Measurements from ENCODE around the gene TMEM169. TPM values are rescaled to one million over a fixed set of nuclear protein-coding genes. Genes with fewer than 3 reads are reported as not detected.

TMEM169 gene
- total and polyA plus RNA-seq, 9 of the 15 experiments (the other 6 are each of a cell fraction or from before 2014, with no cell fraction given): 0.01 to 0.09 (median 0.04) TPM; not detected in 5

DNA sequence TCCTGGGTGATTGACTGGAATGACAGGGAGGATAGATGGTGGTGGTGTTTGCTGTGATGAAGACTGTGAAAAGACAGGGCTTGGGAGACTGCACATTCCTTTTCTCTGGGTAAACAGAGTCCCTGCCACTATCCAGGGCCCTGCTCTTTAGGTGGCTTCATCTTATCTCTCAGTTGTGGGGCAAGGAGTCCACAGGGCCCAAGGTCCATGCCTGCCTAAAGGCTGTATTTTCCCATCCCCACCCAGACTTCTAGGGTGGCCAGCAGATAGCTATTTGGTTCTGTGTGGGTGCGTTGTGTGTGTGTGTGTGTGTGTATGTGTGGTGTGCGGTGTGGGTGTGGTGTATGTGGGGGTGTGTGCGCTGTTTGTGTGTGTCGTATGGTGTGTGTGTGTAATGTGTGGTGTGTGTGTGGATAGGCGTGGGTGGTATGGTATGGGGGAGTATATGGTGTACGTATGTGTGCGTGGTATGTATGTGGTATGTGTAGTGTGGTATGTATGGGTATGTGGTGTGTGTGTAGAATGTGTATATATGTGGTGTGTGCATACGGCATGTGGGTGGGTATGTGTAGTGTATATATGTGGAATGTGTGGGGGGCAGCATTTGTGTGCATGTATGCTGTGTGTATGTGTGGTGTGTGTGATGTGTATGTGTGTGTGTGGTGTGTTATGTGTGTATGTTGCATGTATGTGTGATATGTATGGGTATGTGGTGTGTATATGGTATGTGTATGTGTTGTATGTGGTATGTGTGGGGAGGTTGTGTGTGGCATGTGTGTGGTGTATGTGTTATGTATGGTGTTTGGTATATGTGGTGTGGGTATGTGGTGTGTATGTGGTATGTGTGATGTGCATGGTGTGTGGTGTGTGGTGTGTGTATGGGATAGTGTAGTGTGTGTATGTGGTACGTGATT lies 17.0 kb downstream of the TMEM169 start:
- no peaks in the 10 kb centered on the region for H3K9me1 ChIP-seq (ENCODE audit: control insufficient read depth, insufficient read depth, low read length)
- ATAC-seq (no peak), DNase-seq (ENCODE audit: extremely low read depth in 1 of 4, low spot score in 3 of 4) (no peak), FAIRE-seq (no peak)
- no peaks in the 10 kb centered on the region for H3K36me3 ChIP-seq (ENCODE audit: control insufficient read depth, insufficient read depth, low read length)
- ChIA-PET CTCF (ENCODE audit: low intra/inter-chr PET ratio) (no interaction called here), POLR2A (no interaction called here)
- no peak overlapping the region for H3K9ac ChIP-seq (ENCODE audit: insufficient read depth in 1 of 2, low read depth in 2 of 2, low read length in 2 of 2)
- no peaks in the 10 kb centered on the region for H3K4me1 ChIP-seq (replicated peaks in 1 of 2; ENCODE audit: control insufficient read depth in 2 of 2, insufficient read depth in 2 of 2, low read length in 2 of 2)
- H3K9me3 ChIP-seq (replicated peaks; ENCODE audit: control insufficient read depth, insufficient read depth, low read depth, low read length): no peaks in the 10 kb centered on the region
- in situ Hi-C loops (cut with MboI): no loop called here
- H3K4me2 ChIP-seq (ENCODE audit: insufficient read depth, low read length): no peak overlapping the region
- TF ChIP-seq EGR1 (conservative IDR thresholded peaks at IDR 0.05) (peak; percentile 43), BMI1 (IDR thresholded peaks at IDR 0.05; ENCODE audit: low read length) (no peak)
- WGBS (ENCODE audit: insufficient coverage, low coverage, missing lambda C conversion rate): 63% methylated on average over 2 of the region's 9 CpGs
- H4K20me1 ChIP-seq (replicated peaks; ENCODE audit: control insufficient read depth, insufficient read depth, low read length): no peaks in the 10 kb centered on the region
- no peaks in the 10 kb centered on the region for H3K79me2 ChIP-seq (ENCODE audit: control insufficient read depth, insufficient read depth, low read length)
- H3K27me3 ChIP-seq (ENCODE audit: control insufficient read depth in 2 of 2, insufficient read depth in 2 of 2, low read length in 2 of 2): no peaks in the 10 kb centered on the region
- intact Hi-C loops (cut with micrococcal nuclease): no loop called here
- BruUV-seq (replicated peaks): no TSS peak
- no peak overlapping the region for H3K4me3 ChIP-seq
- no peak overlapping the region for H2AFZ ChIP-seq (ENCODE audit: low read depth, low read length)
- no peak overlapping the region; the same call in 2 of the 3 replicates for H3K27ac ChIP-seq (ENCODE audit: extremely low read depth, low read depth, low read length)

- Histone ChIP-seq H3K79me2 (ENCODE audit: control insufficient read depth, insufficient read depth, low read length) (no peaks in the 10 kb centered on the region), H3K4me1 (replicated peaks in 1 of 2; ENCODE audit: control insufficient read depth in 2 of 2, insufficient read depth in 2 of 2, low read length in 2 of 2) (no peaks in the 10 kb centered on the region), H3K36me3 (ENCODE audit: control insufficient read depth, insufficient read depth, low read length) (no peaks in the 10 kb centered on the region), H3K9ac (ENCODE audit: insufficient read depth in 1 of 2, low read depth in 2 of 2, low read length in 2 of 2) (no peak overlapping the region), H2AFZ (ENCODE audit: low read depth, low read length) (peak overlapping the region; percentile 20; the same call in 1 of the 2 replicates), H3K4me3 (no peak overlapping the region), H3K9me3 (replicated peaks; ENCODE audit: control insufficient read depth, insufficient read depth, low read depth, low read length) (no peaks in the 10 kb centered on the region), H4K20me1 (replicated peaks; ENCODE audit: control insufficient read depth, insufficient read depth, low read length) (no peaks in the 10 kb centered on the region), H3K27ac (ENCODE audit: extremely low read depth, low read depth, low read length) (no peak overlapping the region), H3K27me3 (ENCODE audit: control insufficient read depth in 2 of 2, insufficient read depth in 2 of 2, low read length in 2 of 2) (no peaks in the 10 kb centered on the region), H3K4me2 (ENCODE audit: insufficient read depth, low read length) (no peak overlapping the region), H3K9me1 (ENCODE audit: control insufficient read depth, insufficient read depth, low read length) (no peaks in the 10 kb centered on the region)
- ATAC-seq: no peak
- TF ChIP-seq RREB1 (CRISPR knock-in tag; IDR thresholded peaks at IDR 0.05) (no peak), TFE3 (CRISPR knock-in tag; IDR thresholded peaks at IDR 0.05) (peak; percentile 65)
- CTCF ChIA-PET (ENCODE audit: low intra/inter-chr PET ratio): no interaction called here
- no peak for FAIRE-seq
- in situ Hi-C loops (cut with MboI): no loop called here
- no TSS peak for BruUV-seq (replicated peaks)
- no peak for DNase-seq (ENCODE audit: extremely low read depth in 1 of 4, low spot score in 3 of 4)
- WGBS (ENCODE audit: insufficient coverage, low coverage, missing lambda C conversion rate): 54% methylated on average over 1 of the region's 4 CpGs
- intact Hi-C loops (cut with micrococcal nuclease): loop anchor here (10.0 kb wide), 1 partner anchor 146 kb away; no protein-coding TSS in a partner anchor
- POLR2A ChIA-PET: interaction anchor here (0.6 to 1.5 kb wide), 2 partner anchors 11 to 270 kb away, joined by 3 read pairs; no protein-coding TSS in a partner anchor
Observed at GRCh38 chr2:216101109-216101508, 19.4 kb downstream of the TMEM169 start.

All from K562 (cell line).